ENCODE data around the gene CTSC.

CTSC gene

GRCh38 chr11:88345949-88346348 lies 8.4 kb upstream of the CTSC start:
- Histone ChIP-seq H3K4me2 (peak overlapping the region; percentile 42; the same call in 1 of the 2 replicates), H4K20me1 (ENCODE audit: insufficient read depth) (no peaks in the 10 kb centered on the region), H3K27ac (no peak overlapping the region), H3K79me2 (ENCODE audit: insufficient read depth, low read depth) (no peaks in the 10 kb centered on the region), H3K9ac (no peak overlapping the region), H3K27me3 (ENCODE audit: insufficient read depth, low read depth) (no peaks in the 10 kb centered on the region), H2AFZ (ENCODE audit: low read depth) (no peak overlapping the region), H3K36me3 (ENCODE audit: insufficient read depth) (no peaks in the 10 kb centered on the region), H3K4me1 (ENCODE audit: low read depth, poor library complexity, severe bottlenecking) (peaks cover 17% of the 10 kb centered on the region), H3K4me3 (IDR thresholded peaks at IDR 0.05; ENCODE audit: insufficient read depth, low read depth, low read length) (no peak overlapping the region)
- no peak for TF ChIP-seq CTCF (conservative IDR thresholded peaks at IDR 0.05; ENCODE audit: low read depth, low read length)

- Histone ChIP-seq H3K27ac (no peak overlapping the region), H3K9ac (no peak overlapping the region), H2AFZ (ENCODE audit: low read depth) (no peak overlapping the region), H3K4me2 (peak overlapping the region; percentile 42), H3K27me3 (ENCODE audit: insufficient read depth, low read depth) (no peaks in the 10 kb centered on the region), H3K4me1 (ENCODE audit: low read depth, poor library complexity, severe bottlenecking) (peaks cover 17% of the 10 kb centered on the region), H3K36me3 (ENCODE audit: insufficient read depth) (no peaks in the 10 kb centered on the region), H4K20me1 (ENCODE audit: insufficient read depth) (no peaks in the 10 kb centered on the region), H3K79me2 (ENCODE audit: insufficient read depth, low read depth) (no peaks in the 10 kb centered on the region), H3K4me3 (IDR thresholded peaks at IDR 0.05; ENCODE audit: insufficient read depth, low read depth, low read length) (no peak overlapping the region)
- no peak for TF ChIP-seq CTCF (conservative IDR thresholded peaks at IDR 0.05; ENCODE audit: low read depth, low read length)
These were observed 7.9 kb upstream of the CTSC start for GRCh38 chr11:88345408-88345807.

GRCh38 chr11:88344869-88345268 lies 7.3 kb upstream of the CTSC start:
- TF ChIP-seq CTCF (conservative IDR thresholded peaks at IDR 0.05; ENCODE audit: low read depth, low read length), result no peak
- Histone ChIP-seq H3K27me3 (ENCODE audit: insufficient read depth, low read depth) (no peaks in the 10 kb centered on the region), H3K4me1 (ENCODE audit: low read depth, poor library complexity, severe bottlenecking) (peaks cover 17% of the 10 kb centered on the region), H4K20me1 (ENCODE audit: insufficient read depth) (no peaks in the 10 kb centered on the region), H3K36me3 (ENCODE audit: insufficient read depth) (no peaks in the 10 kb centered on the region), H2AFZ (ENCODE audit: low read depth) (no peak overlapping the region), H3K9ac (no peak overlapping the region), H3K4me3 (IDR thresholded peaks at IDR 0.05; ENCODE audit: insufficient read depth, low read depth, low read length) (no peak overlapping the region), H3K27ac (no peak overlapping the region), H3K79me2 (ENCODE audit: insufficient read depth, low read depth) (no peaks in the 10 kb centered on the region), H3K4me2 (peak overlapping the region; percentile 42)

DNA sequence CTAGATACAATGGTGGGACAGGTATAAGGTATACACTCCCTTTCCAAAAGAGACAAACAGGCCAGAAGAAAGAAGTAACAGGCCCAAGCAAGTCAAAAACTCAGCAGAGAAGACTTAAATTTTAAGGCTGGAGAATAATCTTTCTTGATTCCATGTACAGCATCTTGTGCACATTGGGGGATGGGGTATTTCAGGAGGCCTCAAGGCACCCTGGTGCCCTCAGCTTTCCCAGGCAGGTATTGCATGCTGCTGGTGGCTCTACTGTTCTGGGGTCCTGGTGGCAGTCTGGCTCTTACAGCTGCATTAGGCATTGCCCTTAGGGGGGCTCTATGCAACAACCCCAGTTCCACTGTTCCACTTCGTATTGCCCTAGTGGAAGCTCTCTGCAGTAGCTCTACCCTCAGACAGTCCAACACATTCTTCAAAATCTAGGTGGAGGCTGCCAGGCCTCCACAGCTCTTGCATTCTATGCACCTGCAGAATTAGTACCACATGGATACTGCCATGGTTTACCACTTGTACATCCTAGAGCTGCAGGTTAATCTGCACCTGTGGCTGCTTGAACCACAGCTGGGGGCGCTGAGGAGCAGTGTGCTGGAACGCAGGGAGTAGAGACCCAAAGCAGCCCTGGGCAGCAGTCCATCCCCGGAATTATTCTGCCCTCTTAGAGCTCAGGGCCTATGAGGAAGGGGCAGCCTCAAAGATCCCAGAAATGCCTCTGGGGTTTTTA lies 4.2 kb upstream of the CTSC start:
- Histone ChIP-seq H3K4me2 (no peak overlapping the region), H3K36me3 (ENCODE audit: insufficient read depth) (no peaks in the 10 kb centered on the region), H4K20me1 (ENCODE audit: insufficient read depth) (no peaks in the 10 kb centered on the region), H2AFZ (ENCODE audit: low read depth) (no peak overlapping the region), H3K27me3 (ENCODE audit: insufficient read depth, low read depth) (no peaks in the 10 kb centered on the region), H3K4me1 (ENCODE audit: low read depth, poor library complexity, severe bottlenecking) (peaks cover 24% of the 10 kb centered on the region), H3K27ac (no peak overlapping the region), H3K4me3 (IDR thresholded peaks at IDR 0.05; ENCODE audit: insufficient read depth, low read depth, low read length) (no peak overlapping the region), H3K9ac (no peak overlapping the region), H3K79me2 (ENCODE audit: insufficient read depth, low read depth) (peaks cover 2% of the 10 kb centered on the region; the same call in 1 of the 2 replicates)
- TF ChIP-seq CTCF (conservative IDR thresholded peaks at IDR 0.05; ENCODE audit: low read depth, low read length), result no peak
